OCI-LY3 (cell line): Measurements from ENCODE around the gene PEX6.

Experiments
- CTCF ChIP-seq: fragments of 200-600, 300-600 bp; sonication (generic); IDR thresholded peaks from 2 replicates; pipeline ENCODE4 v1.5.1; 2014; ENCODE audit warnings: antibody characterized with exemption, low read length, low read depth
- EZH2phosphoT487 ChIP-seq: fragments of 200-600 bp; shearing (Covaris generic); IDR thresholded peaks from 2 replicates; pipeline ENCODE4 v1.6.1; 2018; ENCODE audit warnings: antibody characterized with exemption, mixed run types, low read depth

- TF ChIP-seq EZH2phosphoT487 (no peak), CTCF (no peak)
Measured at GRCh38 chr6:42989923-42990322, 10.9 kb upstream of the PEX6 start.
